Stimulated activated CD4-positive, alpha-beta T cell treated with anti-CD3 and anti-CD28 coated beads, Interleukin-1b, Interleukin-23, amount 100 ng/mL, for 1 hour (primary cell): ENCODE results near the gene KIAA1614.

ENCODE experiments used
- DNase-seq, 2 donors: peaks; one replicate each; pipeline ENCODE4 v3.0.0-alpha.2; 2020; ENCODE audit warnings: low read depth in 2 of 2

The KIAA1614 gene, protein sequence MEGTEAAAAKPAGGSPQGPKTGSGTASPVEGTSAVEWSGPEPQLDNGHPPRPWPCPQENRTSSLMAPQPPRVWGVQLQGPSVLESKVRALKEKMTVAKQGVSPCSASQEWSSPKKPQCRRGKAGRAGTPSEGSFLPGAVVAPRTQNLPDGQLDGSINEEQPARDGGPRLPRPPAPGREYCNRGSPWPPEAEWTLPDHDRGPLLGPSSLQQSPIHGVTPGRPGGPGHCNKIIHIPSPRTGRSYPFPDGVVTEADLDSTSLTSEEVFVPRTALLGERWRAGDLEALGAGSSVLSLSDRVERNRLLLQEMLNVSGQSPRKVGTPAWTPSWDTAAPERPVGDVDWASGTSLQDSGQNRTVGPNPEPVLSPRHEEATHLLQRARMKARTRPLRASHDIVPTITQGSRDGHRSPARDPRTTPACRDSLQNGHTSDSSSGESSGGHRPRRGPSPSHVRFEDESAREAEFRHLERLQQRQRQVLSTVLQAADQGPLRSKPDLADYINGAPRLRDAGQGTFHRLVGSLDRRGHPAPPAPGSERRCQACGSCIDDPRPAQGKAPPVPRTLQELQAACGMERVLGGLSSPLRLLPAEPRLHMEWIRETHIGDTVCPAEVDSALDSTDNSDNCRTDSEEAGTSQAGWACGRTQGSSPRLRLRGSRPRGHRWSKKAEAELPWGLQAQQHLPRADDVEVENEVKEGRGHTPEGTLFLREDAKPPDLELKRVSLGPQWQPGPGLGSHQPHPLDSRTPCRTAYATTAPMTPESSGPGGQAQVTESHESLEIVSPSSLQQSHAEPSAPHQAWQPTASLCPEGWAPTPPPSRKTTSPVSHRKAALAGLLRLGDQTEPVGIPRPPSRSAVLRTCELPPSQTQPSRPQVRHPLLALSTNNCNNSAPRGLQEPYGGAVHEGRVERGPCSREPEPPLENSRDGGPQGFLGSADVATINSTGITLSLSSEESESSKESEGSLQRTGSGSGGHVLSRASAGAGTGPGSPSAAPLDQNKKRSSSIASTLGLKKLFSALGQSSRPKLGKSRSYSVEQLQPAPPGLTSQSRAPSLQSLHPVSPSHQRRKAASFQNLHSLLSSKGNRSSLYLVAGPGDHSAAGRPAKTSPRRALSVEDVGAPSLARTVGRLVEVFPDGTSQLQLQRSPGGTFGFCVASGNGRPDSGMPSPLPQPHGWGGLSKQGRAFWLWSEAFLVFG

DNA sequence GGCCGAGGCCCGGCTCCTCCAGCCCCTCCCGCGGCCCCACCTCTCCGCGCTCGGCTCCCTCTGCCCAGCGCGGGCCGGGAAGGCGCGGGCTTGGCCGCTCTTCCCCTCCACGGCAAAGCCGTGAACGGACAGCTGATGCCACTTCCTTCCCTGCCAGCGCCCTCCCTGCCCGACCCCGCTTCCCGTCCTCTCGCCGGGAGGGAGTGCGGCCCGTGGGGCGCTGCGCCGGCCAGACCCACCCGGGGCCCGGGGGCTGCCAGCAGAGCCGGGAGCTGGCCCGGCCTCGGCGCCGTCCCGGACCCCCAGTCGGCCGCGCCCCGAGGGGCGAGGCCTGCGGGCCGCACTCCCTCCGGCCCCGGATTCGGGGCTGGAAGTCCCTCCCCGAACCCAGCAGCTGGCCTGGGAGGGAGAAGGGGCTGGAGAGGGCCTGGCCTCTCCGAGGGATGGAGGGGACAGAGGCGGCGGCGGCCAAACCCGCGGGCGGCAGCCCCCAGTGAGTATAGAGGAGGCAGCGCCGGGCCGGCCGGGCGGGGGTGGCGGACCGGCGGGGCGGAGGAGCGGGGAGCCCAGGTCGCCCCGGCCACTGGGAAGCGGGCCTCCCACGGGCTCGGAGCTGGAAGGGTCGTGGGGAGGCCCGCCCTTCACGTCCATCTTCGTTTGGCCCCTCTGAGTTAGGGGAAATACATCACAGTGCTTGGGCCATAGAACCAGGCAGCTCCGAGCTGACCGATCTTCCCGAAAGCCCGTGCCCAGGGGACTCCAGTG lies at the start of gene KIAA1614:
KIAA1614 (plus strand) TSS at position 97 of the 765 bp plus-strand sequence; CDS start at position 444, 347 bp downstream.
- DNase-seq: no peak

DNA sequence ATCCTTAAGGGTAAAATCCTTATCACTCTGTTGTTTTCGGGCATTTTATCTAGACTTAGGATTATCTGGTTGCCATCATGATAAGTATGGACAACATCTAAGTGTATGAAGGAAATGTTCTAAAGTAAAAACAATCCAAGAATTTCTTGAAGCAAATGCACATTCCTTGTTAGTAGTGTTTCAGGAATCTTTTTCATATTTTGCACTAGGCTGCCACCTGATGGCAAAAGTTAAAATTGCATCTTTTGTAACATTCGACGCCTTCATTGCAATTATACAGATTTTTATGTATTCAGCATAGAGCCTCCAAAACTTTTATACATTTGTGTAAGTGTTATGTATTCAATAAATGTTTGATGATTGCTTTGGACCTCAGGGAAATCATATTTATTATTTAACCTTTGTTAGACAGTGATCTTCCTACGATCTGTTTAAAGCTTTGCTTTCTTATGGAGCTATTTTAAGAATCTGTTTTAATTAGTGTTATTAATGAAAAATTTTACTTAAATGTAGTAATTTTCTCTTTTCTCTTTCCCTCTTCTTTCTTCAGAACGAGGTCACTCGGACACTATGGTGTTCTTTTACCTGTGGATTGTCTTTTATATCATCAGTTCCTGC lies 49.4 kb upstream of the KIAA1614 start:
- no peak for DNase-seq

DNA sequence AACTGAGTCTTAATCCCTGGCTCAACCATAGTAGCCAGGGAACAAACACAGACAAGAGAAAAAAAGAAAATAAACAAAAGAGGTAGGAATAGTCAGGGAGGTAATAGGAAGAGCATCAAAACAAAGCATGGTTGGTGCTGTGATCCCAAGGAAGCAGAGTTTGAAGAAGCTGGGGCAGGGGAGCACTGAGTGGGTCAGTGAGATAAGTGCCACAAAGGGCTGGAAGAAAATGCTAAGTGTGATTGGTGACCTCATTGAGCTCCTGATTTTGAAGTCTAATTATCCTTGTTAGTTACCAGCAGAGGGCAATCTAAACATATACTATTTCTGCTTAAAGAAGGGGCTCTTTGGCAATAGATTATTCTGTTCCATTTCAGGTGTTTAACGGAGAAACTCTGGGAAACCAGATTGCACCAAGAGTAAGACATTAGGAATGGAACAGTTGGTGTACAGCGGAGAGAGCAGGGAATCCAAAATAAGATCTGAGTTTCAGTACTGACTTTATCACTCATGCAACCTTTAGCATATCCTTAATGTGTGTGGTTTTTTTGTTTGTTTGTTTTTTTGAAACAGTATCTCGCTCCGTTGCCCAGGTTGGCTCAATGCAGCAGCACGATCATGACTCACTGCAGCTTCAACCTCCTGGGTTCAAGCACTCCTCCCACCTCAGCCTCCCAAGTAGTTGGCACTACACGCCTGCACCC lies 30.7 kb upstream of the KIAA1614 start:
- DNase-seq: no peak

DNA sequence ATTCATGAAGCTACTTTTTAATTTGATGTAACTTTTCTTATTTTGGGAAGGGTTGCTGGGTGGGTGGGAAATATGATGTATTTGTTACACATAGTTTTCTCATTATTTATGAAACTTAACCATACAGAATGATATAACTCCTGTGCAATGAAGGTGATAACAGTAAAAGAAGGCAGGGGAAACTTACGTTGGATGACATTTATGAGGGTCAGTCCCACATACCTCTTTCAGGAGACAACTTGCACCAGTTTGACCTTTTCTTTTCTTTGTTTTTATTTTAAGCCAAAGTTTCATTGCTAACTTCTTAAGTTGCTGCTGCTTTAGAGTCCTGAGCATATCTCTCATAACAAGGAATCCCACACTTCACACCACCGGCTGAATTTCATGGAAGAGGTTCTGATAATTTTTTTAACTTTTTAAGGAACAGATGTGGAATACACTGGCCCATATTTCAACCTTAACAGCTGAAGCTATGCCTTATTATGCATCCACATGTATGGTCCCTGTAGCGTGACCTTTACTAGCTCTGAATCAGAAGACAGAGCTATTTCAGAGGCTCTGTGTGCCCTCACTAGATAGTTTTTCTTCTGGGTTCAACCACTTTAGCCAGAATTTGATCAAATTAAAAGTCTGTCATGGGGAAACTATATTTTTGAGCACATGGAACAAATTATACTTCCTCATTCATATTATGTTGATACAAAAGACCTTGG lies 28.0 kb upstream of the KIAA1614 start:
- DNase-seq: no peak

DNA sequence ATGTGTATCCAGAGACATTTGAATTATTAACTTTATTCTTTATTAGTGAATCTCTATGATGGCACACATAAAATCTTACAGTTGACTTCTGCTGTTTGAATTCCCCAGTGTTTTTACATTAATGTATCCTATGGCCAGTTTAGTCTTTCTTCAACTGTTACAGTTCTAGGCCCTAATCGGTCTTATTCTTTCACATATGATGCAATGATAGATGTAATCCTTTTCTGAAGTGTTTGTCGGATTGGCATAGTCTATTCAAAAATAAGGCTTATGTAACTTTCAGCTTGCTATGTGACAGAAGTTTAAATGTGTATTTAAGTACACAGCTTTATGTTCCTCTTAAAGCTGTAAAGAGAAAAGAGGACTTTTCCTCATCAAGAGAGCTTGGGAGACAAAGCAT lies 26.4 kb upstream of the KIAA1614 start:
- DNase-seq: no peak

DNA sequence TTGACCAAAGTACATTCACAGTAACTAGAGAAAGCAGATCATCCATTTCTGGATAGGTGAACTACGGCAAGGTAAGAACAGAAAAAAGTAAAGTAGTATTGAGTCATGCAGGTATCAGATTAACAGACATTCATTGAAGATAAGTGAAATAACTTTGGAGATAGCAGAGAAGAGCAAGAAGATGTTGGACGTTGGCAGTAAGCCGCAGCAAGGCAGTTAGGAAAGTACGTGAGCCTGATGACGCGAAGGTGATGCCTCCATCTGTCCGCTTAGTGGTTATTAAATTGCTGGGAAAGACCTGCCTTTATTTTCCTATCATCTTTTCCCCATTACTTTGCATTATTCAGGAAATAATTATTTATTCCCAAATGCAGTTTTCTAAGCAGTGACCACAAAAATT lies 24.9 kb upstream of the KIAA1614 start:
- no peak for DNase-seq

DNA sequence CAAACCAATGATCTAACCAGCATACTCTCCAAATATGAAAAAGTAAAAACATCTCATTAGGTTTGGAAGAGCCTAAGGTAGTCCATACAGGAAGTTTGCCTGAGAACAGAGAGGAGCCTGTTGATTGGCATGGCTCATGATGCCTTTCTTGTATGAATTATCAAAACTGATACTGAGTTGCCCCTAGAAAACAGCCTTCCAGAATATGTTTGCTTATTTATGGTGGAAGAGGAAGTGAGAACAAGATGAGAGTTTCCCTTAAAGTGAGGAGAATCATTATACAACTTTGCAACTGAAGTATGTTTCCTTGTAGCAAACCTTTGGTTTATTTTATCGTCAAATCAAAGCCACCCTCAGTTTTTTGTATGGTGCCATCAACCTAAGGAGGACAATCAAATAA lies 23.8 kb upstream of the KIAA1614 start:
- no peak for DNase-seq

DNA sequence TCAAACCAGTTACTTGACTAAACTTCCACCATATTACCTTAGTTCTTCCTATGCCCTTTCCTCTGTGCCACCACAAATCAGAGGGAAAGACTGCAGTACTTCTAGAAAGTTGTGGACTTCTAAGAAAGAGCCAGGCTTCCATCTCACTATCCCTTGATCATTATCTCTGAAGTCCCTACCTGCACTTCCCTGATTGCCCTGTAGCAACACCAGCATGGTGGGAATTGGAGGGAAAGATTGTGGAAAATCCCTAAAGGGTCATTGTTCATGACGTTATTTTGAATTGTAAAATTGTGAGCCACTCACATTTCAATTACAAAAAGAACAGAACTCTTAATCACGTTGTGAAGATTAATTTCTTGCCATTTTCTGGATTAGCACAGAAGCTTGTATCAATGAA lies 23.4 kb upstream of the KIAA1614 start:
- no peak for DNase-seq

DNA sequence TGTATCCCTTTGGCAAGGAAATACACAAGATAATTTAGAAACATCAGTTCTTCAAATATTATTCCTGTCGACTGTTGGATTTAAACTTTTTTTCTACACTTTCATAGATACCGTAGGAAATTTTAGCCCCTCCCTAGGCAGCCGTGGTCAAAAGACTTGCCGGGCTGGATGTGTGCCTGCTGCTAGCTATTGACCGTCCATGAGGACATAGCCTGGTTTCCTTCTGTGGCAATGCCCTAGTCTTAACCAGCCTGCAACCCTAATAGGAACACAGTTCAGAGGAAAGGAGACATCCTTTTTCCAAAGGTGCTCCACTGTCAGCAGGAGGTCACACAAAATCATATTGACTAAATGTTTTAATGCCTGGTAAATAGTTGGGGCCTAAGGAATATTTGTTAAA lies 20.4 kb upstream of the KIAA1614 start:
- no peak for DNase-seq

DNA sequence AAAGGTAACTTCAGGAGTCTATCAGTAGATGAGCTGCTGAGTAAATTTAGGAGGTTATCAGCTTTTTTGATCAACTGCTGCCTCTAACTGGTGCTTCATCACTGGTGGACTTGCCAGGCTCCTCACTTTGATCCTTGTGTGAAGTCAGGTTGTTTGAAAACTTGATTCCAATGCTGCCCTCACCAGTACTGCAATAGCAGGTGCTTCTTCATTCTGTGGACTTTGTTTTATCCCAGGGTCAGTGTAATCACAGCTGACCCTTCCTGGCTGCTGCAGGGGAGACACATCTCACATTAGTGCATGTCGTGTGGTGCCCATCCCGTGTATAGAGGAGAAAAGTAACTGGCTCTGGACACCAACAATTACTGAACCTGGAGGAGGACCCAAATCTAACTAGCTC lies 20.0 kb upstream of the KIAA1614 start:
- no peak for DNase-seq

DNA sequence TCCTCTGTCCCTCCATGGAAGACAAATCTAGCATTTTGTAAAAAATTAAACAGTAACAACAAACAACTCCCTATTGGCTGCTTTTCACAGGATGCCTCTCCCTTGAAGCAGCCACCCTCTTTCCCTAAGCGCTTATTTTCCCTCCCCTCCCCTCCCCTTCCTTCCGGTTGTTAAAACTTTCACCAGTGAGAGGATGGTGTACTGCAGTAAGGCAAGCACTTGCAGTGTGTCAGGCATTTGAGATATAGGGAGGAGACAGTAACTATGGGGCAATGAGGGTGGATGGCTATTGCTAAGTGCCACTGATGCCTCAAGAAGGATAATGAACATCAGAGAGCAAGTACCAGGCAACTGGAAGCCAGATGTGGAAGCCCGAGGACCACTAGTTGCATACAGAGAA lies 19.1 kb upstream of the KIAA1614 start:
- no peak for DNase-seq

DNA sequence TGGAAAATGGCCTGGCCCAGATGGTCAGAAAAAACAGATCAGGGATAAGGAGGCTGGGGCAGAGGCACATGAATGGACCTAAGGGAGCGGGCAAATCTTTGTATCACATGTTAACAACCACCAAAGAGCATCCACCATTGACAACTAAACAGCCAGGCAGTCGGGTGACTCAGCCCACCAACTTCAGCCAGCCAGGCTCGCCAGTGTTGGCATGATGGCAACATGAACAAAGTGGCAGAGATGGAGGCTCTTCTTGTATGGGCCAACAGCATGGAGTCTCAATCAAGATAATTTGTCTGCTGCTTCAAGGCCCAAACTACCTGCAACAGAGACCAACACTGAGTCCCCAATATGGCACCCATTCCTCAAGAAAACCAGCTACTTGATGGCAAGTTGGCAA lies 16.5 kb upstream of the KIAA1614 start:
- DNase-seq: no peak

DNA sequence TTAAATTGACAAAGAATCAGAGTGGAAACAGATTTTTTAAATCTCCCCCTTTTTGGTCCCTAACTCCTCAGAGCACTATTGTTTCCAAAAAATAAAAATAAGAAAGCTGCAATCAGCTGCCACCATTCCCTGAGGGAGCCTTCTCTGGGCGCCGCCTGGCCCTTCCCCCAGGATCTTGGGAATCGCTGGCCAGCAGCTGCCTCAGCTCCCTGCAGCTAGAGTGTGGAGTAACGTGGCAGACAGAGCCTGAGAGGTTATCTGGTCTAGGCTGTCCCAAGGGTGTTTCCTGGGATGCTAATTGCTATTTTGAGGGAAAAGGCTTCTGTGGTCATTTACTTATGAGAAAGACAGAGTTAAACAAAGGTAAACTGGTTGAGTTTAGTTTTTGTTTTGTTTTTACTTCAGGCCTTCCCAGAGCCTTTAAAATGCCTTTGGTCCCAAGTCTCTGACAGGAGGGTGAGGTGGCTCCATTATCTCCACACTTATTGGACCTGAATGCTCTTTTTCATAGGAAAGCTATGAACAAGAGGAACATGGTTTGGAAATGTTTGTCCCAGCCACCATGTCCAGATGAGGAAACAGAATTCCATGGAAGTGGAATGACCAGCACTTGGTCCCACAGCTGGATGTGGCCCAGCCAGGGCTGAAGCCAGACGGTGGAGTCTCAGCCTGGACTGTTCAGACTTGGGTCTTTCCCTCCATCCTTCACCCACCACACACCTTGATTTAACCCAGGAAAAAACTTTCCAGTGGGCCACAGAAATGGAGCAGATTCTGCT lies 14.1 kb upstream of the KIAA1614 start:
- DNase-seq: no peak

DNA sequence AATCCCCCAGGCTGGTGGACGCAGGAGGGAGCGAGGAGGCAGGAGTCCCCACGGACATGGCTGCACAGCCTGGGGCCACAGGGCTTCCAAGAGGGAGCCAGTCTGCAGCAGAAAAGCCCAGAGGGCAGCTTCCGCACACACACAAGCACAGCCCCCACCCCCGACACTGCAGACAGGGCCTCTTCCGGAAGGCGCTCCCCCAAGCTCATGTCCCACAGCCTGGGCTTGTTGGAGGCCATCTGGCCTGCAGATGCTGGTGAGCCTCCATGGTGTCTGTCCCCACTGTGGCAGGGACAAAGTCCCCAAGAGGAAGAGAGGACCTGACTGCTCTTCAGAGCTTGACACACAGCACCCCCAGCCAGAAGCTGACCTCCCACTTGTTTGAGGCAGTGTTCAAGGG lies 13.4 kb upstream of the KIAA1614 start:
- DNase-seq: no peak

DNA sequence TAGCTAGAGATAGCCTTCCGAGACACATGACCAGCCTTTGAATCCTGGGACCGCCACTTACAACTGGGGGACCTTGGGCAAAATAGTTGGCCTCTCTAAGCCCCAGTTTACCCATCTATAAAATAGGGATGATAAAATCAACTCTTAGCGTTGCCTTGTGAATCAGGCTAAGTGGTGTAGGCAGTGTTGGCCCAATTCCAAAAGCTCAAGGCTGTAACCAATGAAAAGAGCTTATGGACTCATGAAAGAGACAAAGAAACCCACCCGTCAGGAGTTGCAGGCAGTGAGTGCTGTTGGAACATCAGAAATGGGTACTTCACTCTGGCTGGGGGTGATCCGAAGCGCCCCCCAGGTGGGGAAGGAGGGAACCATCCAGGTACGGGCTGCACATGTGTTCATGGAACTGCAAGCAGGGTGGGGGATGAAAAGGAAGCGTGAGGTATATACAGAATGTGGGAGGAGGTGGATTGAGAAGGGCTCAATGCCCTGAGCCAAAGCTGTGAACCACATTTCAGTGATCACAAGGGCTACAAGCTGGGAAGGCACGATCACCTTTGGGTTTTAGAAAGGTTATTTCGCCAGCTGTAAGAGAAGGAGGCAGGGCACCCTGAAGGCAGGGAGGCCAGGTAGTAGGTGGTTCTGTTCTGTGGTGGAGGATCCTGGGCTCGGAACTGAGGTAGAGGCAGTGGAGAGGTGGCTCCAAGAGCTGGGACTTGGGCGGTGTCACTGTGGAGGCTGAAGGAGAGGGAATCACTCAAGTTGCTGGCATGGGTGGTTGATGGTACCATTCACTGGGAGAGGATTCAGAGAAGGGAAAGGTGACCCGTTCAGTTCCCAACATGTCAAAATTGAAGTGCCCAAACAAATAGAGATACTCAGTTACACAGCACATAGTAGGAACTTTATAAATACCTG lies 11.4 kb upstream of the KIAA1614 start:
- DNase-seq: no peak

DNA sequence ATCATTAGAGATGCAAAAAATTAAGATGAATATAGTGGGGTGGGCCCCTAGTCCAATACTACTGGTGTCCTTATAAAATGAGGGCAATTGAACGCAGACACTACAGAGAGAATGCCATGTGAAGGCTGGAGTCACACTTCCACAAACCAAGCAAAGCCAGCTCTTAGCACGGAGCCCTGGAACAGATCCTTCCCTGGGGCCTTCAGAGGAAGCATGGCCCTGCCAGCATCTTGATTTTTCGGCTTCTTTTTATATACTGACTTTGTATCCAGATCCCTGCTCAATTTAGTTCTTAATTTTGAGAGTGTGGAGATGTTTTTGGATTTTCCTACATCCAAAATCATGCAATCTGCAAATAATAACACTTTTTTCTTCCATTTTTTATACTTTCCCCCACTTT lies 10.2 kb upstream of the KIAA1614 start:
- no peak for DNase-seq

DNA sequence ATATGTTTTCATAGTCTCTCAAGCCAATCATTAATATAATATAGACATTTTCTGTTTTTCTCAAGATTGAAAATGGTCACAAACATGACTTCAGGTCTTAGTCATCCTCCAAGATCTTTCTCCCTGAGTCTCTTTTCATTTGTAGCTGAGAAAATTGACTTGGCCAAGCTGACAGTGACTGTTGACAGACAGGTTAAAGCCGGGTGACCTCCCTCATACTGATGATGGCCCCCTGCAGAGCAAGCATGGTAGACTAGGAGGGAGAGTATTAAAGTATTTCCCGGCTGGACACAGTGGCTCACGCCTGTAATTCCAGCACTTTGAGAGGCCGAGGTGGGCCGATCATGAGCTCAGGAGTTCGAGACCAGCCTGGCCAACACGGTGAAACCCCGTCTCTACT lies 6.8 kb upstream of the KIAA1614 start:
- no peak for DNase-seq

DNA sequence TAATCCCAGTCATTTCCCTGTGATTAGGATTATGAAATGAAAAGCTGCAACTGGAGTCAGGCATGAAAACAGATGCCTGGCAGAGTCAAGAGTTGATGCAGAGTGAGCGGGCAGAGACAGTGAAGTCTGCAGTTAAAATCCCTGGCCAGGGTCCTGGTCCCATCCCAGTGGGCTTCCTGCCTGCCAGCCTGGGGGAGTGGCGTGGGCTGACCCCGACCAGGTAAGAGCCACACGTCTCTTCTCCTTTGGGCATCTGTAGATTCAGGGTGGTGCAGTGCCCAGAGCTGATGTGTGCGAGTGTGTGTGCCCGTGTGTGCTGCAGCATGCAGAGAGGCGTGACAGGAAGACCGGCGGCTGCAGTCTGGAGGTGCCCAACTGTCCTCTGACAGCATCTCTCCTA lies 6.2 kb upstream of the KIAA1614 start:
- DNase-seq: no peak
